Thyroid gland (tissue), 4 donors: ENCODE results near the gene DOCK1. TPM values are rescaled to one million over a fixed set of nuclear protein-coding genes. Genes with fewer than 3 reads are reported as not detected.

ENCODE experiments used
- DNase-seq, 2 donors: peaks; one replicate each; pipeline ENCODE4 v3.0.0-alpha.2; 2019
- H3K27ac ChIP-seq, 3 donors: fragments of 200-600 bp; sonication (generic); 1 replicate in 2 of 3; 2 replicates in 1 of 3; pipeline ENCODE4 v1.5.1; 2016 to 2019; ENCODE audit warnings: mild to moderate bottlenecking in 1 of 3, moderate library complexity in 1 of 3
- H3K27me3 ChIP-seq: fragments of 200-600 bp; sonication (generic); one replicate; pipeline ENCODE4 v1.5.1; 2019
- H3K36me3 ChIP-seq, 2 donors: fragments of 200-600 bp; sonication (generic); one replicate each; pipeline ENCODE4 v1.5.1; 2016 to 2019
- H3K4me1 ChIP-seq, 2 donors: fragments of 200-600 bp; sonication (generic); one replicate each; pipeline ENCODE4 v1.5.1; 2017 to 2019
- H3K4me3 ChIP-seq, 3 donors: fragments of 200-600 bp; sonication (generic); replicated peaks in 1 of 3; 1 replicate in 2 of 3; 2 replicates in 1 of 3; pipeline ENCODE4 v1.5.1; 2016; ENCODE audit warnings: mild to moderate bottlenecking in 1 of 3
- H3K9me3 ChIP-seq: fragments of 200-600 bp; sonication (generic); one replicate; pipeline ENCODE4 v1.5.1; 2017
- CTCF ChIP-seq, 6 experiments: fragments of 200-600 bp in 3 of 6; fragments of 450-650 bp in 3 of 6; sonication (generic) in 3 of 6; IDR thresholded peaks; one replicate each; pipeline ENCODE4 v1.5.1; 2016 to 2019; ENCODE audit warnings: antibody characterized with exemption in 6 of 6, mild to moderate bottlenecking in 2 of 6, inconsistent platforms in 1 of 6, moderate library complexity in 1 of 6
- POLR2A ChIP-seq, 2 donors: fragments of 450-650 bp; IDR thresholded peaks; one replicate each; pipeline ENCODE4 v1.6.1; 2017; ENCODE audit warnings: antibody characterized with exemption in 2 of 2, mild to moderate bottlenecking in 2 of 2, moderate library complexity in 1 of 2
- WGBS, 2 donors: methylation state at CpG; one replicate each; pipeline ENCODE4 v1.1.5; 2017; 5-methylcytosine and 5-hydroxymethylcytosine counted together
- intact Hi-C: fragments of 100-400 bp; cut with DNase I; formaldehyde crosslinking; loops from one replicate; pipeline ENCODE4 v1.15.1; 2023
- total RNA-seq, 4 donors: library from RNA; depleted of rRNA; stranded (reverse); fragments of >200 nt; gene quantifications; one replicate each; pipeline ENCODE4 v1.2.3, GENCODE V29; 2016

The DOCK1 gene
- total RNA-seq, 4 donors from 2014 or later, result 89.7 to 217 (median 112) TPM

GRCh38 chr10:127257395-127257794 lies 352.2 kb downstream of the DOCK1 start:
- no peak for DNase-seq
- intact Hi-C loops, result no loop called here
- Histone ChIP-seq H3K36me3 (peaks cover 6 to 10% of the 10 kb centered on the region in 2 donors), H3K9me3 (no peaks in the 10 kb centered on the region), H3K27ac (no peak overlapping the region), H3K4me3 (no peak overlapping the region), H3K27me3 (no peaks in the 10 kb centered on the region), H3K4me1 (no peaks in the 10 kb centered on the region)
- 82 to 85% methylated on average over 8 of the region's 8 CpGs for WGBS, 2 donors
- TF ChIP-seq CTCF (IDR thresholded peaks at IDR 0.05) (no peak), POLR2A (IDR thresholded peaks at IDR 0.05) (no peak)

- no peaks in the 10 kb centered on the region for H3K9me3 ChIP-seq
These were observed 354.1 kb downstream of the DOCK1 start for GRCh38 chr10:127259347-127259746.

DNA sequence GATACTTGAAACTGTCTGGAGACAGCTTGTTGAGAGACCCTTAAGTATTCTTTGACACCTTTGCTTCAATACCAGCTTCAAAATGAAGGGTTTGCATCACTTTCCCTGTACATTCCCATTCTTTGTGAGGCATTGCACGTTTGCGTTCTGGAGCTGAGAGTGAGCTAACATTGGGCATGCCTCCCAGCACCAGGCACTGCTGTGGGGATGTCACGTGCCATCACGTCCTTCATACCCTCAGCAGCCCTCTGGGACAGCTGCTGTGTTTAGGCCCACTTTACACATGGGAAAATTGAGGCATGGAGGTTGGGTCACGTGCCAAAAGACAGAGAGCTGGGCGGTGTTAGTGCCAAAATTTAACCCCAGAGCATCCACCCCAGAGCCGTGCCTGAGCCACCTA lies 357.4 kb downstream of the DOCK1 start:
- TF ChIP-seq CTCF (IDR thresholded peaks at IDR 0.05) (no peak), POLR2A (IDR thresholded peaks at IDR 0.05) (no peak)
- Histone ChIP-seq H3K36me3 (peaks cover 6% of the 10 kb centered on the region in 2 donors), H3K4me3 (no peak overlapping the region), H3K27ac (no peak overlapping the region), H3K9me3 (no peaks in the 10 kb centered on the region), H3K4me1 (peaks cover 10 to 13% of the 10 kb centered on the region in 2 donors), H3K27me3 (no peaks in the 10 kb centered on the region)
- no peak for DNase-seq
- intact Hi-C loops, result no loop called here
- WGBS, 2 donors, result 96 to 97% methylated on average over 7 of the region's 7 CpGs

More at GRCh38 chr10:127259347-127259746, 354.1 kb downstream of the DOCK1 start:
- no peaks in the 10 kb centered on the region for H3K4me1 ChIP-seq
- H3K36me3 ChIP-seq, result peaks cover 6 to 10% of the 10 kb centered on the region in 2 donors
- 90 to 94% methylated on average over 11 of the region's 11 CpGs for WGBS, 2 donors
- H3K4me3 ChIP-seq, result no peak overlapping the region
- no peaks in the 10 kb centered on the region for H3K27me3 ChIP-seq
- intact Hi-C loops, result no loop called here
- no peak for TF ChIP-seq POLR2A (IDR thresholded peaks at IDR 0.05)
- no peak for TF ChIP-seq CTCF (IDR thresholded peaks at IDR 0.05)
- no peak for DNase-seq
- H3K27ac ChIP-seq, result no peak overlapping the region

- Histone ChIP-seq H3K4me1 (peaks cover 10 to 17% of the 10 kb centered on the region in 2 donors), H3K27me3 (no peaks in the 10 kb centered on the region), H3K36me3 (no peaks in the 10 kb centered on the region), H3K27ac (no peak overlapping the region), H3K9me3 (no peaks in the 10 kb centered on the region), H3K4me3 (no peak overlapping the region)
- TF ChIP-seq CTCF (IDR thresholded peaks at IDR 0.05), result no peak
- TF ChIP-seq POLR2A (IDR thresholded peaks at IDR 0.05), result no peak
- no peak for DNase-seq
- intact Hi-C loops, result no loop called here
- 91 to 94% methylated on average over 3 of the region's 3 CpGs for WGBS, 2 donors
These were observed 360.1 kb downstream of the DOCK1 start for GRCh38 chr10:127265288-127265687.

GRCh38 chr10:127266431-127266830 lies 361.2 kb downstream of the DOCK1 start:
- peak; percentile 49 to 54 for DNase-seq
- WGBS, 2 donors, result 35 to 45% methylated on average over 2 of the region's 2 CpGs
- Histone ChIP-seq H3K4me3 (no peak overlapping the region), H3K4me1 (peaks cover 10 to 17% of the 10 kb centered on the region in 2 donors), H3K9me3 (no peaks in the 10 kb centered on the region), H3K36me3 (no peaks in the 10 kb centered on the region), H3K27ac (no peak overlapping the region), H3K27me3 (no peaks in the 10 kb centered on the region)
- intact Hi-C loops, result no loop called here
- TF ChIP-seq CTCF (IDR thresholded peaks at IDR 0.05) (no peak), POLR2A (IDR thresholded peaks at IDR 0.05) (no peak)
